ENCODE measurements around the gene ZSWIM4.
"Not testable (repeated sequence)": the region's sequence is repeated elsewhere in the genome, so short reads cannot be mapped to it uniquely, and the experiment has no call there.

Gene ZSWIM4

GRCh38 chr19:13794757-13795589, at the start of gene ZSWIM4:
Gene ZSWIM4 (plus strand): TSS chr19:13795443. CDS start chr19:13795649, 206 bp downstream.
- peak; percentile 99 for DNase-seq

GRCh38 chr19:13747098-13747453, 48.2 kb upstream of the ZSWIM4 start:
- DNase-seq, result no peak

- no peak for DNase-seq
Measured at GRCh38 chr19:13748169-13748828, 46.9 kb upstream of the ZSWIM4 start.

- DNase-seq, result no peak
Measured at GRCh38 chr19:13751436-13751835, 43.8 kb upstream of the ZSWIM4 start.

- not testable (repeated sequence) for DNase-seq
Measured at GRCh38 chr19:13753622-13754021, 41.6 kb upstream of the ZSWIM4 start.

GRCh38 chr19:13756210-13756609, 39.0 kb upstream of the ZSWIM4 start:
- DNase-seq, result no peak

GRCh38 chr19:13757805-13758772, 37.2 kb upstream of the ZSWIM4 start:
- no peak for DNase-seq

- no peak for DNase-seq
Measured at GRCh38 chr19:13758795-13759194, 36.4 kb upstream of the ZSWIM4 start.

- no peak for DNase-seq
Measured at GRCh38 chr19:13761423-13761822, 33.8 kb upstream of the ZSWIM4 start.

GRCh38 chr19:13762635-13763235, 32.5 kb upstream of the ZSWIM4 start:
- DNase-seq, result no peak

GRCh38 chr19:13763265-13763664, 32.0 kb upstream of the ZSWIM4 start:
- DNase-seq, result no peak

GRCh38 chr19:13764101-13764807, 31.0 kb upstream of the ZSWIM4 start, which contains the start of gene MRI1:
Gene MRI1 (plus strand): TSS chr19:13764522. CDS start chr19:13764589, 67 bp downstream.
- DNase-seq, result peak; percentile 74

- no peak for DNase-seq
Measured at GRCh38 chr19:13764821-13765394, 30.3 kb upstream of the ZSWIM4 start.

GRCh38 chr19:13765395-13766094, 29.7 kb upstream of the ZSWIM4 start:
- no peak for DNase-seq

GRCh38 chr19:13766095-13766481, 29.2 kb upstream of the ZSWIM4 start:
- no peak for DNase-seq

GRCh38 chr19:13768510-13768909, 26.7 kb upstream of the ZSWIM4 start:
- no peak for DNase-seq

GRCh38 chr19:13770013-13770635, 25.1 kb upstream of the ZSWIM4 start:
- no peak for DNase-seq

- peak; percentile 92 for DNase-seq
Measured at GRCh38 chr19:13774217-13775191, 20.7 kb upstream of the ZSWIM4 start, which contains the start of gene C19orf53. Gene C19orf53 (plus strand): TSS chr19:13774456. CDS start chr19:13774478, 22 bp downstream.

- no peak for DNase-seq
Measured at GRCh38 chr19:13778398-13778797, 16.8 kb upstream of the ZSWIM4 start.
